HEK293T (cell line): ENCODE measurements around the gene YOD1.

ENCODE experiments used
- ARNT ChIP-seq: fragments of 450-650 bp; IDR thresholded peaks from 2 replicates; pipeline ENCODE4 v1.6.1; 2017; ENCODE audit warnings: mild to moderate bottlenecking
- BHLHE40 ChIP-seq: fragments of 450-650 bp; IDR thresholded peaks from 2 replicates; pipeline ENCODE4 v1.6.1; 2016; ENCODE audit warnings: mild to moderate bottlenecking, moderate library complexity, borderline replicate concordance
- FOXA1 ChIP-seq: fragments of 450-650 bp; IDR thresholded peaks from 2 replicates; pipeline ENCODE4 v1.6.1; 2016; ENCODE audit warnings: mild to moderate bottlenecking
- L3MBTL2 ChIP-seq: fragments of 450-650 bp; conservative IDR thresholded peaks from 2 replicates; pipeline ENCODE4 v1.6.1; 2016; ENCODE audit warnings: mild to moderate bottlenecking
- LEF1 ChIP-seq: fragments of 450-650 bp; IDR thresholded peaks from 2 replicates; pipeline ENCODE4 v1.6.1; 2017; ENCODE audit warnings: mild to moderate bottlenecking, borderline replicate concordance
- NFRKB ChIP-seq: fragments of 450-650 bp; IDR thresholded peaks from 2 replicates; pipeline ENCODE4 v1.6.1; 2016; ENCODE audit warnings: mild to moderate bottlenecking, moderate library complexity
- SP1 ChIP-seq: fragments of 450-650 bp; IDR thresholded peaks from 2 replicates; pipeline ENCODE4 v1.6.1; 2017
- SUZ12 ChIP-seq: fragments of 450-650 bp; IDR thresholded peaks from 2 replicates; pipeline ENCODE4 v1.6.1; 2016; ENCODE audit warnings: mild to moderate bottlenecking
- TARDBP ChIP-seq: fragments of 450-650 bp; IDR thresholded peaks from 2 replicates; pipeline ENCODE4 v1.6.1; 2016
- ZNF384 ChIP-seq: fragments of 450-650 bp; IDR thresholded peaks from 2 replicates; pipeline ENCODE4 v1.6.1; 2016
- TF ChIP-seq, protein P1 (sequence below): fragments of 450-650 bp; IDR thresholded peaks from 2 replicates; pipeline ENCODE4 v1.6.1; 2016

DNA sequence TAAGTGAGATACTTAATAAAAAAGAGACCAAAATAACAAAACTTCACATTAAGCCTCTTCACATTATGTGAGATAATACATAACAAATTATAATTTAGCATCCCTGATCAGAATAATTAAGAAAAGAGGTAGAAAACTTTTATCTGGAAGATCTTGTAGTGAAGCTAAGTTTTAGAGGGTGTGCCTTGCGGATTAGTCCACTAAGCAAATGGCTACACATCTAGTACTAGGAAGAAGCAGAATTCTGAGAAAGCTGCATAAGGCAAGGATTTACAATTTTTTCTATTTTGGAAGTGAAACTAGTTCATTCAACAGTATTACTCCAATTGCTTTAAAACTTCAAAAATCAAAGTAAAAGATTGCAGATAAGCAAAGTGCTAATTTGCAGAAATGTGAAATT, 3.5 kb downstream of the YOD1 start:
- TF ChIP-seq NFRKB (no peak), TARDBP (no peak), SUZ12 (no peak), ARNT (no peak), LEF1 (no peak), SP1 (no peak), BHLHE40 (no peak), ZNF384 (no peak), FOXA1 (no peak), L3MBTL2 (no peak)
- TF ChIP-seq, protein P1, sequence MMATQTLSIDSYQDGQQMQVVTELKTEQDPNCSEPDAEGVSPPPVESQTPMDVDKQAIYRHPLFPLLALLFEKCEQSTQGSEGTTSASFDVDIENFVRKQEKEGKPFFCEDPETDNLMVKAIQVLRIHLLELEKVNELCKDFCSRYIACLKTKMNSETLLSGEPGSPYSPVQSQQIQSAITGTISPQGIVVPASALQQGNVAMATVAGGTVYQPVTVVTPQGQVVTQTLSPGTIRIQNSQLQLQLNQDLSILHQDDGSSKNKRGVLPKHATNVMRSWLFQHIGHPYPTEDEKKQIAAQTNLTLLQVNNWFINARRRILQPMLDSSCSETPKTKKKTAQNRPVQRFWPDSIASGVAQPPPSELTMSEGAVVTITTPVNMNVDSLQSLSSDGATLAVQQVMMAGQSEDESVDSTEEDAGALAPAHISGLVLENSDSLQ: no peak
